HepG2 (cell line): ENCODE data around the gene MX2. TPM values are rescaled to one million over a fixed set of nuclear protein-coding genes. Genes with fewer than 3 reads are reported as not detected.

Experiments
- ATF7 ChIP-seq, 2 experiments: fragments of 450-650 bp in 1 of 2; sonication (generic) in 1 of 2; formaldehyde crosslinking in 1 of 2; IDR thresholded peaks; 2 replicates each; pipeline versions ENCODE4 v1.4.0 to v1.6.1; 2016 to 2020; ENCODE audit warnings: antibody characterized with exemption in 1 of 2, mild to moderate bottlenecking in 1 of 2, missing genetic modification reagents in 1 of 2
- CEBPG ChIP-seq: IDR thresholded peaks from 2 replicates; pipeline ENCODE4 v1.6.1; 2016
- EHMT2 ChIP-seq: fragments of 200-600 bp; sonication (generic); IDR thresholded peaks from 2 replicates; pipeline ENCODE4 v1.7.0; 2017; ENCODE audit warnings: antibody characterized with exemption, low read depth, low read length, borderline replicate concordance
- HNRNPLL ChIP-seq: fragments of 200-400 bp; formaldehyde crosslinking; IDR thresholded peaks from 2 replicates; pipeline ENCODE4 v1.6.1; 2017; ENCODE audit warnings: mild to moderate bottlenecking, low read depth, low read length; ENCODE audit not compliant: poor library complexity, severe bottlenecking
- MTERF4 ChIP-seq: sonication (generic); formaldehyde crosslinking; IDR thresholded peaks from 2 replicates; pipeline ENCODE4 v1.8.0; 2023; ENCODE audit warnings: mild to moderate bottlenecking, missing genetic modification reagents
- RAD51 ChIP-seq: fragments of 450-650 bp; IDR thresholded peaks from 2 replicates; pipeline ENCODE4 v1.6.1; 2016; ENCODE audit warnings: borderline replicate concordance
- SALL1 ChIP-seq: sonication (generic); formaldehyde crosslinking; IDR thresholded peaks from 2 replicates; pipeline ENCODE4 v1.8.0; 2022; ENCODE audit warnings: mild to moderate bottlenecking, missing genetic modification reagents
- SMAD9 ChIP-seq: sonication (generic); formaldehyde crosslinking; IDR thresholded peaks from 2 replicates; pipeline ENCODE4 v1.5.1; 2020; ENCODE audit warnings: mild to moderate bottlenecking, missing genetic modification reagents
- TBX2 ChIP-seq: sonication (generic); formaldehyde crosslinking; IDR thresholded peaks from 2 replicates; pipeline ENCODE4 v1.5.0; 2020; ENCODE audit warnings: missing genetic modification reagents, mild to moderate bottlenecking, borderline replicate concordance
- TCF7 ChIP-seq: sonication (generic); IDR thresholded peaks from 2 replicates; pipeline ENCODE4 v1.6.1; 2016; ENCODE audit warnings: antibody characterized with exemption, low read depth
- TFDP1 ChIP-seq: IDR thresholded peaks from 2 replicates; pipeline ENCODE4 v1.6.1; 2016; ENCODE audit warnings: missing compliant biosample characterization, missing genetic modification reagents, borderline replicate concordance
- WIZ ChIP-seq: sonication (generic); formaldehyde crosslinking; IDR thresholded peaks from 2 replicates; pipeline ENCODE4 v1.5.1; 2020; ENCODE audit warnings: mild to moderate bottlenecking, missing genetic modification reagents
- ZMYM3 ChIP-seq: sonication (generic); formaldehyde crosslinking; IDR thresholded peaks from 2 replicates; pipeline ENCODE4 v1.5.1; 2020; ENCODE audit warnings: mild to moderate bottlenecking, missing genetic modification reagents
- ZNF230 ChIP-seq: sonication (generic); formaldehyde crosslinking; IDR thresholded peaks from 2 replicates; pipeline ENCODE4 v1.4.0; 2020; ENCODE audit warnings: mild to moderate bottlenecking, missing genetic modification reagents
- ZNF350 ChIP-seq: sonication (generic); formaldehyde crosslinking; IDR thresholded peaks from 2 replicates; pipeline ENCODE4 v1.4.0; 2020; ENCODE audit warnings: mild to moderate bottlenecking, low read depth, missing genetic modification reagents, borderline replicate concordance
- ZNF496 ChIP-seq: sonication (generic); formaldehyde crosslinking; IDR thresholded peaks from 2 replicates; pipeline ENCODE4 v1.8.1; 2023; ENCODE audit warnings: mild to moderate bottlenecking, moderate library complexity, missing genetic modification reagents; ENCODE audit not compliant: insufficient replicate concordance
- ZNF543 ChIP-seq: sonication (generic); formaldehyde crosslinking; IDR thresholded peaks from 2 replicates; pipeline ENCODE4 v1.4.0; 2020; ENCODE audit warnings: mild to moderate bottlenecking, missing genetic modification reagents
- ZNF574 ChIP-seq: sonication (generic); formaldehyde crosslinking; IDR thresholded peaks from 2 replicates; pipeline ENCODE4 v1.4.0; 2020; ENCODE audit warnings: missing genetic modification reagents
- ZNF589 ChIP-seq: sonication (generic); formaldehyde crosslinking; conservative IDR thresholded peaks from 2 replicates; pipeline ENCODE4 v1.8.0; 2022; ENCODE audit warnings: mild to moderate bottlenecking, moderate library complexity, missing genetic modification reagents
- ZNF687 ChIP-seq: sonication (generic); formaldehyde crosslinking; IDR thresholded peaks from 2 replicates; pipeline ENCODE4 v1.5.1; 2020; ENCODE audit warnings: mild to moderate bottlenecking, missing genetic modification reagents, moderate library complexity
- ZNF749 ChIP-seq: sonication (generic); formaldehyde crosslinking; IDR thresholded peaks from 2 replicates; pipeline ENCODE4 v1.8.0; 2022; ENCODE audit warnings: mild to moderate bottlenecking, missing genetic modification reagents, moderate library complexity, borderline replicate concordance
- polyA plus RNA-seq, 8 experiments: library from polyadenylated mRNA; depleted of rRNA in 3 of 8; stranded (reverse) in 7 of 8; unstranded in 1 of 8; fragments of >200 nt; fragmentation: Illumina TruSeq in 4 of 8; extraction: Trizol in 4 of 8; gene quantifications; 2 replicates each; pipeline versions ENCODE4 v1.2.1 to v1.2.3, GENCODE V29; 2011 to 2016; ENCODE audit warnings: low read depth in 4 of 8, missing spikeins in 1 of 8, mixed read lengths in 1 of 8; ENCODE audit not compliant: insufficient read depth in 1 of 8
- total RNA-seq, 5 experiments: library from RNA; depleted of rRNA; stranded (reverse); fragments of >200 nt; fragmentation: Illumina TruSeq; extraction: Trizol; gene quantifications; 2 replicates each; pipeline ENCODE4 v1.2.3, GENCODE V29; 2016; ENCODE audit warnings: low read depth in 1 of 5

MX2 gene
- total and polyA plus RNA-seq, 2 of the 13 experiments (the other 11 are each of a cell fraction or from before 2014, with no cell fraction given), result 24.0 to 35.7 TPM

- TF ChIP-seq ZNF749, result no peak
- no peak for TF ChIP-seq MTERF4 (CRISPR knock-in tag)
- no peak for TF ChIP-seq SMAD9 (CRISPR knock-in tag)
- no peak for TF ChIP-seq RAD51
- TF ChIP-seq ZNF687, result peak; percentile 77
- TF ChIP-seq ZNF496 (CRISPR knock-in tag), result no peak
- no peak for TF ChIP-seq ZNF230 (CRISPR knock-in tag)
- TF ChIP-seq HNRNPLL, result peak; percentile 18
- no peak for TF ChIP-seq ZNF574 (CRISPR knock-in tag)
- no peak for TF ChIP-seq ZNF350 (CRISPR knock-in tag)
- TF ChIP-seq WIZ (CRISPR knock-in tag), result 0 out of 2 replicates have a peak, but pooled peaks have one; percentile 48
- TF ChIP-seq CEBPG (CRISPR knock-in tag), result 0 out of 2 replicates have a peak, but pooled peaks have one; percentile 8
- no peak for TF ChIP-seq ZMYM3 (CRISPR knock-in tag)
- no peak for TF ChIP-seq ATF7 (IDR thresholded peaks at IDR 0.05)
- TF ChIP-seq ATF7 (CRISPR knock-in tag; IDR thresholded peaks at IDR 0.05), result no peak
- TF ChIP-seq ZNF543 (CRISPR knock-in tag), result no peak
- no peak for TF ChIP-seq TFDP1 (CRISPR knock-in tag)
- TF ChIP-seq TCF7, result no peak
- peak; percentile 26; the same call in 1 of the 2 replicates for TF ChIP-seq SALL1
- no peak for TF ChIP-seq EHMT2
- no peak for TF ChIP-seq ZNF589
- peak; percentile 15; the same call in 1 of the 2 replicates for TF ChIP-seq TBX2 (CRISPR knock-in tag)
These were observed 35.3 kb upstream of the MX2 start (continued) for GRCh38 chr21:41326414-41327080.
